ENCODE data around the gene JAKMIP1.

The JAKMIP1 gene

DNA sequence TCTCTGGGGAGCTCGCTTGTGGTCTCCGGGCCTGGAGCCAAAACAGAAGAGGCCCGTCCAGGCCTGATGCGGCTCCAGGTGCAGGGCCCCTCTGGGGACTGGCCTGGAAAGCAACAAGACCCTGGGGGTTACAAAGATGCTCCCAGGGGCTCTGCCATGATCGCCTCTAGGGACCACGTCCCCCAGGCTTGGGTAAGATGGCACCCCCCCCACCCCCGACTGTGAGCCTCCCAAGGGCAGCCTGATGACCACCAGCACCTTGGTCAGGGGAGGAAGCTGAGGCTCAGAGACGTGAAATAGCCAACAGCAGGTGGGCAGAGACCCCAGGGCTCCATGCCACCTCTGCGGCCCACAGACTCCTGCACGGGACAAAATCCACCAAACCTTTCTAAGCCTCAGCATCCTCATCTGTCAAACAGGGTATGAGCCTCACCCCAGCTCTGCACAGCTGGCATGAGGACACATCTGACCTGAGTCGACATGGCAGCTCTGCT is 207.5 kb downstream of the JAKMIP1 start:
- no peak overlapping the region for H3K4me3 ChIP-seq (ENCODE audit: low read length)
- TF ChIP-seq, protein P1, sequence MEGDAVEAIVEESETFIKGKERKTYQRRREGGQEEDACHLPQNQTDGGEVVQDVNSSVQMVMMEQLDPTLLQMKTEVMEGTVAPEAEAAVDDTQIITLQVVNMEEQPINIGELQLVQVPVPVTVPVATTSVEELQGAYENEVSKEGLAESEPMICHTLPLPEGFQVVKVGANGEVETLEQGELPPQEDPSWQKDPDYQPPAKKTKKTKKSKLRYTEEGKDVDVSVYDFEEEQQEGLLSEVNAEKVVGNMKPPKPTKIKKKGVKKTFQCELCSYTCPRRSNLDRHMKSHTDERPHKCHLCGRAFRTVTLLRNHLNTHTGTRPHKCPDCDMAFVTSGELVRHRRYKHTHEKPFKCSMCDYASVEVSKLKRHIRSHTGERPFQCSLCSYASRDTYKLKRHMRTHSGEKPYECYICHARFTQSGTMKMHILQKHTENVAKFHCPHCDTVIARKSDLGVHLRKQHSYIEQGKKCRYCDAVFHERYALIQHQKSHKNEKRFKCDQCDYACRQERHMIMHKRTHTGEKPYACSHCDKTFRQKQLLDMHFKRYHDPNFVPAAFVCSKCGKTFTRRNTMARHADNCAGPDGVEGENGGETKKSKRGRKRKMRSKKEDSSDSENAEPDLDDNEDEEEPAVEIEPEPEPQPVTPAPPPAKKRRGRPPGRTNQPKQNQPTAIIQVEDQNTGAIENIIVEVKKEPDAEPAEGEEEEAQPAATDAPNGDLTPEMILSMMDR (conservative IDR thresholded peaks at IDR 0.05; ENCODE audit: low read depth, low read length) = no peak
- no peak for DNase-seq (ENCODE audit: low read depth)

DNA sequence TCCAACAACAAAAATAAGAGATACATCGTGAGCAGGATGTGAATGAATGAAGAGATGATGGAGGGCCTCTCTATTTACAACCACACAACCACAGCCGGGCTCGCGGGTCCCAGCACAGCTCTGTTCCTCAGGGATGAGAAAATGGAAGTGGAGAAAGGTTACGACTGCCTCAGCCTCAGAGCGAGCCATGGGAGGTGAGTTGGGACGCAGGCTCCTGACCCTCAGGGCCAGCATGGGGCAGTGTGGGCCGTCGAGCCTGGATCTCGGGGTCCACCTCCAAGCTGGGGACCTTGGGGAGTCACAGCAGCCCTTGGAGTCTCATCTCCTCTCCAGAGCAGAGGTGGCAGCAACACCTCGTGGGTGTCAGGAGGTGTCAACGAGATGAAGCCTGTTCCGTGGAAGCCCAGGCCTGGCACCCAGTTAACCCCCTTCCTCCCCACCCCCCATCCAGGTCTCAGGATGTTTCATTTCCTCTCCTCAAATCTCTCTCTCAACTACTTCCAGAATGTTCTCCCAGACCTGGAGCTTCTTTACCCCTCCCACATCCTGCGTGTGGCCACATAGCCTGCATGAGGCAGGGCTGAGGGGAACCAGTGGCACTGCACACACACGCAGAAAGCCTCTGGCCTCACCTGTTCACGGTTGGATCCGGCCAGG is 208.1 kb downstream of the JAKMIP1 start:
- H3K4me3 ChIP-seq (ENCODE audit: low read length) = no peak overlapping the region
- TF ChIP-seq, protein P1 (conservative IDR thresholded peaks at IDR 0.05; ENCODE audit: low read depth, low read length) = no peak
- no peak for DNase-seq (ENCODE audit: low read depth)

DNA sequence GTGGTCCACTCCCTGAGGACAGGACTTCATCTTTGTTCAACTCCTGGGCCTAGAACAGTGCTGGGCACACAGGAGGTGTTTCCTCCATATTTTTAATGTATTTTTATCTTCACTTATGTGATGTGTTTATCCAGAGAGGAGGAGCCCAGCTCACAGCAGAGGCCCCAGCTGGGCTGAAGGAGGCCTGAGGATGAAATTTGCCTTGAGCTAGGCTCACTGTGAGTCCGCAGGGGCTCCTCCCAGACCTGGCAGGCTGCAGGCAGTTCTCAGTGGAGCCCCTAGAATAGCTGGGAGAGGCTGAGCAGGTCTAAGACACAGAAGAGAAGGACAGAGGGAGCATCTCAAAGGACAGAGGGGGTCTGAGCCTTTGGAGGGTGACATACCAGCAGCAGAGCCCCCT is 208.9 kb downstream of the JAKMIP1 start:
- H3K4me3 ChIP-seq (ENCODE audit: low read length) = no peak overlapping the region
- TF ChIP-seq, protein P1 (conservative IDR thresholded peaks at IDR 0.05; ENCODE audit: low read depth, low read length) = no peak
- no peak for DNase-seq (ENCODE audit: low read depth)

DNA sequence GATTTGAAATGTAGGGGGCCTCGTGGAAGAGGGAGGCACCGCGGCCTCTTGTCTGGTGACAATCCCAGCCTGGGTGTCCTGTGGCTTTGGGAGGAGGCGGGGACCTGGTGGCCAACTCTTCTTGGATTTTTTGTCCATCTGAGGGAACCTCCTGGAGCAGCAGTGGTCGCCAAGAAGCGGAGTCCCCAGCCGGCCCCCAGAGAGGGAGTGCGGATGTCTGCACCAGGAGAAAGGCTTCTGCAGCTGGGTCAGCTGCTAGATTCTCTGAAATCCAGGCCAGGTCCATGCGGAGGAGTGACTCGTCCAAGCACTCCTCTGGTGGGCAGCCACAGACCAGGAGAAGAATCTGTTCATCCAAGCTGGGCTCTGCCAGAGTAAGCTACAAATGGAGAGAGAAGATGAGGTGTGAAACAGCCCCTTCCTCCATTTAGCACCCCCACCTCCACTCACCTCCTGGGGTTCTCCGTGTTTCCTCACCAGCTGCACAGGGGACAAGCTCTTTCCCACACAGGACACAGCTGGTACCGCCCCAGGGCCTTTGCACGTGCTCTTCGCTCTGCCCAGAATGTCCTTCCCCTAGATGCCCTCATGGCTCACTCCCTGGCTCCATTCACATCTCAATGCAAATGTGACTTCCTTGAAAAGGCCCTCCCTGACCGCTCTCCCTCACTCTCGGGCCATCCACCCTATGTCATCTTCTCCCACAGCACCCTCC is 209.7 kb downstream of the JAKMIP1 start:
- no peak for DNase-seq (ENCODE audit: low read depth)
- TF ChIP-seq, protein P1 (conservative IDR thresholded peaks at IDR 0.05; ENCODE audit: low read depth, low read length) = no peak
- no peak overlapping the region for H3K4me3 ChIP-seq (ENCODE audit: low read length)

DNA sequence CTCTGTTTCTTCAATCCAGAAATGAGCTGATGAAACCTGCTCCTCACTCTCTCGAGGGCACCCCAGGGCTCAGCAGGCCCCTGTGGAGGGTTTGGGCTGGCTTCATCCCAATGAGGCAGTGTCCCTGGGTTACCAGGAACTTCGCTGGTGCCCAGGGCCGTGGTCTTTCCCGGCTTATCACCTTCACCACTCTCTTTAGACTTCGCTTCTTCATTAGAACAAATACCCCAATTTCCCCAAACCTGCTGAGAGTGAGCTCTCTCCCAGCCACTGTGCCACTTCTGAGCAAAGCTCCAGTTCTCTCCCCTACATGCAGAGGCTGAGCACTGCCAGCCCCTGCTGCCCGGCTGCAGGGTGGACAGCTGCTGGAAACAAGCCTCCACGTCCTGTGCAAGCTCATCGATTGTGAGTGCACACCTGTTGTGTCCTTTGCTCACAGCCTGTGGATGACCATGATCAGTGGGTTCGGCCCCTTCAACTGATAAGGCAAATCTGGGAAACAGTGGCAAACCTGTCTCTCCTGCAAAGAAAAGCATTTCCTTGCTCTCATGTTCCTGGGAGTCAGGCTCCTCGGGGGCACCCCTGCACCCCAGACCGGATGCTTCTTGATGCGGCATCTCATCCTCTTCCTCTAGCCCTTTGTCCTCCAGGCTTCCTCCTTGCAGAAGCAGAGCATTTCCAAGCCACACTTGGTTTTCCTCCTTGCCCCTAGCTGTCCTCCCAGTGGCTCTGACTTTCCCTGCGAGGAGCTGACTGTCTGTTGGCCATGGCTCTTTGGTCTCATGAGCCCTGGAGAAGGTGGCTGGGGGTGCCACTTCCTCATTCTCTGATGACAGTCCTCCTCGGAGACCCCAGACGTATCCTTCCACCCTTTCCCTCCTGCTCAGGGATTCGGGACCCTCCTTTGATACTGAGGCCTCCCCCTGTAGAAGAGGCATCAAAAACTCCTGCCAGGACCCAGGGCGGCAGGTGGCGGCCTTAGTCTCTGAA is 210.8 kb downstream of the JAKMIP1 start:
- no peak overlapping the region for H3K4me3 ChIP-seq (ENCODE audit: low read length)
- DNase-seq (ENCODE audit: low read depth) = no peak
- TF ChIP-seq, protein P1 (conservative IDR thresholded peaks at IDR 0.05; ENCODE audit: low read depth, low read length) = no peak

DNA sequence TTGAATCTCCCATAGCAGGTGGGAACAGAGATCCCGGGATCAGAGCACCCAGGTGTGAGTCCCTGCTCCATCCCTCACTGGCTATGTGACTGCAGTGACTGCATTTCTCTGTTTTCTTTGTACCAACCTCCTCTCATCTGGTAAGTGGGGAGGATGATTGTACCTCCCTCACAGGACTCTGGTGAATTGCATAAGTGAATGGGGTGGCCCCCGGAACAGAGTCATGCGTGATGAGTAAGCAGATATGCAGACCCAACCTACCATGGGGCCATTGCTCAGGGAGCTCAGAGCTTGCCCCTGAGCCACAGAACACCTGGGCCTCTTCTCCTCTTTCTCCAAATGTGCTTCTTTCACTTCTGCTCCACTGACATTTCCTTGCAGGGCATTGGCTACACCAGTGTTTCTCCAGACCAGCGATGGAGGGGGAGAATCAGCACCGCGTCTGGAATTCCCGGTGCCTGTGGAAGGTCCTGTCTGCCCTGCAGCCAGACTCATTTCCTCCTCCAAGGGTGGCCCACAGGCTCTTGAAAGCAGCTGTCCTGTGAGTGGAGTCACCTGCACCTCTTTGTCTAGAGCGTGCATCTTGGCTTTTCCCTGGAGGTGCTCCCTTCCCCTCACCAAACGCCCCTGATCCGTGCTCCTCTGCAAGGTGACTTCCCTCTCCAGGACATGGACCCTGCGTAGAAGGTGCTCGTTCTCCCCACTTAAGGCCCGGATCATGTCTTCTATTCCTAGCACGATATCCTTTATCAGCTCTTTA is 212.1 kb downstream of the JAKMIP1 start:
- DNase-seq (ENCODE audit: low read depth) = no peak
- H3K4me3 ChIP-seq (ENCODE audit: low read length) = no peak overlapping the region
- TF ChIP-seq, protein P1 (conservative IDR thresholded peaks at IDR 0.05; ENCODE audit: low read depth, low read length) = no peak

Data from retinal pigment epithelial cell (primary cell).